ENCODE results near the gene ACSBG1.

- TF ChIP-seq CTCF (conservative IDR thresholded peaks at IDR 0.05): no peak
- no peak for TF ChIP-seq ZFX (IDR thresholded peaks at IDR 0.05)
Observed at GRCh38 chr15:78125267-78125666, 109.1 kb downstream of the ACSBG1 start.
